ENCODE data around the gene PP2D1.
"Not testable (repeated sequence)": the region's sequence is repeated elsewhere in the genome, so short reads cannot be mapped to it uniquely, and the experiment has no call there.

PP2D1 gene

GRCh38 chr3:20046556-20046955 is 34.5 kb upstream of the PP2D1 start:
- ChIA-PET CTCF (no interaction called here), POLR2A (no interaction called here)
- DNase-seq, result no peak
- Histone ChIP-seq H3K4me3 (ENCODE audit: control insufficient read depth in 1 of 7, extremely low read depth in 1 of 7, insufficient read depth in 4 of 7, low read depth in 2 of 7, low read length in 6 of 7) (no peak overlapping the region), H3K27me3 (replicated peaks in 2 of 5; ENCODE audit: control insufficient read depth in 4 of 5, insufficient read depth in 5 of 5, low read length in 4 of 5) (no peaks in the 10 kb centered on the region), H3K9me3 (ENCODE audit: control extremely low read depth in 1 of 5, control insufficient read depth in 4 of 5, insufficient read depth in 2 of 5, low read depth in 1 of 5, low read length in 4 of 5) (no peaks in the 10 kb centered on the region), H3K36me3 (ENCODE audit: control insufficient read depth in 4 of 4, insufficient read depth in 4 of 4, low read length in 3 of 4) (no peaks in the 10 kb centered on the region), H3K27ac (ENCODE audit: insufficient read depth in 1 of 2, low read depth in 1 of 2, low read length in 2 of 2, poor library complexity in 1 of 2, severe bottlenecking in 2 of 2) (no peak overlapping the region), H3K4me1 (ENCODE audit: control extremely low read depth in 1 of 4, control insufficient read depth in 4 of 4, insufficient read depth in 4 of 4, low read length in 3 of 4) (peaks cover 7 to 45% (median 25%) of the 10 kb centered on the region in 4 experiments)
- 100% methylated on average over 1 of the region's 1 CpG for WGBS (ENCODE audit: insufficient coverage)

DNA sequence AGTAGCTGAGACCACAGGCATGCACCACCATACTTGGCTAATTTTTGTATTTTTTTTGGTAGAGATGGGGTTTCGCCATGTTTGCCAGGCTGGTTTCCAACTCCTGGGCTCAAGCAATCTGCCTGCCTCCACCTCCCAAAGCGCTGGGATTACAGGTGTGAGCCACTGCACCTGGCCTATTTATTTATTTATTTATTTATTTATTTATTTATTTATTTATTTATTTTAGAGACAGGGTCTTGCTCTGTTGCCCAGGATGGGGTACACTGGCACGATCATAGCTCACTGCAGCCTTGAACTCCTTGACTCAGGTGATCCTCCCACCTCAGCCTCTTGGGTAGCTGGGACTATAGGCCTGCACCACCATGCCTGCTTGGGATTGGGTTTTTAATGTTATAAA is 33.1 kb upstream of the PP2D1 start:
- H3K9me3 ChIP-seq (ENCODE audit: control extremely low read depth in 1 of 5, control insufficient read depth in 4 of 5, insufficient read depth in 2 of 5, low read depth in 1 of 5, low read length in 4 of 5); DNase-seq; H3K27ac ChIP-seq (ENCODE audit: insufficient read depth in 1 of 2, low read depth in 1 of 2, low read length in 2 of 2, poor library complexity in 1 of 2, severe bottlenecking in 2 of 2); H3K27me3 ChIP-seq (replicated peaks in 2 of 5; ENCODE audit: control insufficient read depth in 4 of 5, insufficient read depth in 5 of 5, low read length in 4 of 5); H3K36me3 ChIP-seq (ENCODE audit: control insufficient read depth in 4 of 4, insufficient read depth in 4 of 4, low read length in 3 of 4); POLR2A ChIA-PET; H3K4me3 ChIP-seq (ENCODE audit: control insufficient read depth in 1 of 7, extremely low read depth in 1 of 7, insufficient read depth in 4 of 7, low read depth in 2 of 7, low read length in 6 of 7): not testable (repeated sequence)
- CTCF ChIA-PET, result interaction anchor here (2.6 kb wide), 1 partner anchor 8 kb away, joined by 9 read pairs; no protein-coding TSS in a partner anchor
- 92% methylated on average over 2 of the region's 3 CpGs for WGBS (ENCODE audit: insufficient coverage)
- H3K4me1 ChIP-seq (ENCODE audit: control extremely low read depth in 1 of 4, control insufficient read depth in 4 of 4, insufficient read depth in 4 of 4, low read length in 3 of 4), result peaks cover 7 to 52% (median 32%) of the 10 kb centered on the region in 4 experiments

GRCh38 chr3:20043825-20044224 is 31.8 kb upstream of the PP2D1 start:
- ChIA-PET POLR2A (no interaction called here), CTCF (interaction anchor here (2.6 kb wide), 1 partner anchor 10 kb away, joined by 9 read pairs; no protein-coding TSS in a partner anchor)
- Histone ChIP-seq H3K4me3 (ENCODE audit: control insufficient read depth in 1 of 7, extremely low read depth in 1 of 7, insufficient read depth in 4 of 7, low read depth in 2 of 7, low read length in 6 of 7) (peak overlapping the region in 5 of 7 experiments; percentile 26 to 67 (median 40)), H3K27ac (ENCODE audit: insufficient read depth in 1 of 2, low read depth in 1 of 2, low read length in 2 of 2, poor library complexity in 1 of 2, severe bottlenecking in 2 of 2) (peak overlapping the region in 1 of 2 experiments; percentile 54), H3K4me1 (ENCODE audit: control extremely low read depth in 1 of 4, control insufficient read depth in 4 of 4, insufficient read depth in 4 of 4, low read length in 3 of 4) (peaks cover 9 to 58% (median 34%) of the 10 kb centered on the region in 4 experiments), H3K9me3 (ENCODE audit: control extremely low read depth in 1 of 5, control insufficient read depth in 4 of 5, insufficient read depth in 2 of 5, low read depth in 1 of 5, low read length in 4 of 5) (no peaks in the 10 kb centered on the region), H3K27me3 (replicated peaks in 2 of 5; ENCODE audit: control insufficient read depth in 4 of 5, insufficient read depth in 5 of 5, low read length in 4 of 5) (no peaks in the 10 kb centered on the region), H3K36me3 (ENCODE audit: control insufficient read depth in 4 of 4, insufficient read depth in 4 of 4, low read length in 3 of 4) (no peaks in the 10 kb centered on the region)
- DNase-seq, result no peak
- 97% methylated on average over 3 of the region's 4 CpGs for WGBS (ENCODE audit: insufficient coverage)

- ChIA-PET POLR2A (interaction anchor here (0.6 kb wide), 1 partner anchor 60 kb away, joined by 3 read pairs; no protein-coding TSS in a partner anchor), CTCF (interaction anchor here (2.6 kb wide), 1 partner anchor 10 kb away, joined by 9 read pairs; no protein-coding TSS in a partner anchor)
- H3K4me3 ChIP-seq (ENCODE audit: control insufficient read depth in 1 of 7, extremely low read depth in 1 of 7, insufficient read depth in 4 of 7, low read depth in 2 of 7, low read length in 6 of 7), result peak overlapping the region in 5 of 7 experiments; percentile 26 to 67 (median 40)
- peak; percentile 68 to 80 (median 80) for DNase-seq
- H3K27ac ChIP-seq (ENCODE audit: insufficient read depth in 1 of 2, low read depth in 1 of 2, low read length in 2 of 2, poor library complexity in 1 of 2, severe bottlenecking in 2 of 2), result peak overlapping the region in 1 of 2 experiments; percentile 54
- WGBS (ENCODE audit: insufficient coverage), result 3% methylated on average over 3 of the region's 4 CpGs
- peaks cover 13 to 60% (median 38%) of the 10 kb centered on the region in 4 experiments for H3K4me1 ChIP-seq (ENCODE audit: control extremely low read depth in 1 of 4, control insufficient read depth in 4 of 4, insufficient read depth in 4 of 4, low read length in 3 of 4)
- H3K9me3 ChIP-seq (ENCODE audit: control extremely low read depth in 1 of 5, control insufficient read depth in 4 of 5, insufficient read depth in 2 of 5, low read depth in 1 of 5, low read length in 4 of 5), result no peaks in the 10 kb centered on the region
- H3K27me3 ChIP-seq (replicated peaks in 2 of 5; ENCODE audit: control insufficient read depth in 4 of 5, insufficient read depth in 5 of 5, low read length in 4 of 5), result no peaks in the 10 kb centered on the region
- no peaks in the 10 kb centered on the region for H3K36me3 ChIP-seq (ENCODE audit: control insufficient read depth in 4 of 4, insufficient read depth in 4 of 4, low read length in 3 of 4)
Measured at GRCh38 chr3:20043396-20043795, 31.3 kb upstream of the PP2D1 start.

DNA sequence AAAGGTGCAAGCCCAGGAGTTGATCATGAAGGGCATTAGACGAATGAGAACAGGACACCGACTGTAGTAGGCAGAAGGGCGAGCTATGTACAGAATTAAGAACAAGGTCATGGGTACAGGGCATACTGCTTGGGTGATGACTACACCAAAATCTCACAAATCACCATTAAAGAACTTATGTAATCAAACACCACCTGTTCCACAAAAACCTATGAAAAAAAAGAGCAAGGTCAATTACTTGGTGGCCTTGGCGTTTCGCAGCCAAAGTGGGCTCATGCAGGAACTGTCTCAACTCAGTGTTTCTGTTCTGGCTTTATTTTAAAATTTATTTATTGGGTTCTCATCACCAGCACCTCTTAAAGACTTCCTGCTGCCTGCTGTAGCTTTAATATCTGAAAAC is 30.3 kb upstream of the PP2D1 start:
- Histone ChIP-seq H3K4me1 (ENCODE audit: control extremely low read depth in 1 of 4, control insufficient read depth in 4 of 4, insufficient read depth in 4 of 4, low read length in 3 of 4) (peaks cover 20 to 56% (median 40%) of the 10 kb centered on the region in 4 experiments), H3K9me3 (ENCODE audit: control extremely low read depth in 1 of 5, control insufficient read depth in 4 of 5, insufficient read depth in 2 of 5, low read depth in 1 of 5, low read length in 4 of 5) (no peaks in the 10 kb centered on the region), H3K4me3 (ENCODE audit: control insufficient read depth in 1 of 7, extremely low read depth in 1 of 7, insufficient read depth in 4 of 7, low read depth in 2 of 7, low read length in 6 of 7) (no peak overlapping the region), H3K36me3 (ENCODE audit: control insufficient read depth in 4 of 4, insufficient read depth in 4 of 4, low read length in 3 of 4) (no peaks in the 10 kb centered on the region), H3K27me3 (replicated peaks in 2 of 5; ENCODE audit: control insufficient read depth in 4 of 5, insufficient read depth in 5 of 5, low read length in 4 of 5) (no peaks in the 10 kb centered on the region), H3K27ac (ENCODE audit: insufficient read depth in 1 of 2, low read depth in 1 of 2, low read length in 2 of 2, poor library complexity in 1 of 2, severe bottlenecking in 2 of 2) (no peak overlapping the region)
- WGBS (ENCODE audit: insufficient coverage), result 69% methylated on average over 3 of the region's 5 CpGs
- ChIA-PET POLR2A (interaction anchor here (0.6 kb wide), 1 partner anchor 85 kb away, joined by 5 read pairs; no protein-coding TSS in a partner anchor), CTCF (interaction anchor here (1.1 to 2.6 kb wide), 6 partner anchors 9 to 157 kb away, joined by 3 to 9 read pairs (median 7); no protein-coding TSS in a partner anchor)
- no peak for DNase-seq

GRCh38 chr3:20041197-20041780 is 29.2 kb upstream of the PP2D1 start:
- Histone ChIP-seq H3K9me3 (ENCODE audit: control extremely low read depth in 1 of 5, control insufficient read depth in 4 of 5, insufficient read depth in 2 of 5, low read depth in 1 of 5, low read length in 4 of 5) (no peaks in the 10 kb centered on the region), H3K27ac (ENCODE audit: insufficient read depth in 1 of 2, low read depth in 1 of 2, low read length in 2 of 2, poor library complexity in 1 of 2, severe bottlenecking in 2 of 2) (peak overlapping the region in 1 of 2 experiments; percentile 75), H3K4me3 (ENCODE audit: control insufficient read depth in 1 of 7, extremely low read depth in 1 of 7, insufficient read depth in 4 of 7, low read depth in 2 of 7, low read length in 6 of 7) (peak overlapping the region; percentile 77 to 86 (median 82)), H3K27me3 (replicated peaks in 2 of 5; ENCODE audit: control insufficient read depth in 4 of 5, insufficient read depth in 5 of 5, low read length in 4 of 5) (no peaks in the 10 kb centered on the region), H3K36me3 (ENCODE audit: control insufficient read depth in 4 of 4, insufficient read depth in 4 of 4, low read length in 3 of 4) (no peaks in the 10 kb centered on the region), H3K4me1 (ENCODE audit: control extremely low read depth in 1 of 4, control insufficient read depth in 4 of 4, insufficient read depth in 4 of 4, low read length in 3 of 4) (peaks cover 20 to 52% (median 40%) of the 10 kb centered on the region in 4 experiments)
- DNase-seq, result peak; percentile 78 to 90 (median 86)
- WGBS (ENCODE audit: insufficient coverage), result 0% methylated on average over 13 of the region's 28 CpGs
- POLR2A ChIA-PET, result interaction anchor here (0.5 to 0.8 kb wide), 4 partner anchors 8 to 721 kb away, joined by 3 to 5 read pairs (median 4); no protein-coding TSS in a partner anchor
- CTCF ChIA-PET, result interaction anchor here (0.6 to 2.4 kb wide), 10 partner anchors 10 to 156 kb away, joined by 3 to 9 read pairs (median 3); no protein-coding TSS in a partner anchor

Data from common myeloid progenitor, CD34-positive (primary cell).